Sigmoid colon (tissue), 7 donors: ENCODE results near the gene ADM. TPM values are rescaled to one million over a fixed set of nuclear protein-coding genes. Genes with fewer than 3 reads are reported as not detected.

ENCODE experiments used
- DNase-seq: peaks from one replicate; pipeline ENCODE4 v3.0.0-alpha.2; 2019
- H3K27ac ChIP-seq, 4 donors: fragments of 200-600 bp; sonication (generic); one replicate each; pipeline ENCODE4 v1.5.1; 2016 to 2019; ENCODE audit warnings: mild to moderate bottlenecking in 1 of 4
- H3K27me3 ChIP-seq, 3 donors: fragments of 200-600 bp; sonication (generic); one replicate each; pipeline ENCODE4 v1.5.1; 2019; ENCODE audit warnings: mild to moderate bottlenecking in 1 of 3
- H3K36me3 ChIP-seq, 4 donors: fragments of 200-600 bp; sonication (generic); one replicate each; pipeline ENCODE4 v1.5.1; 2016 to 2019
- H3K4me1 ChIP-seq, 4 donors: fragments of 200-600 bp; sonication (generic); one replicate each; pipeline ENCODE4 v1.5.1; 2017 to 2019
- H3K4me3 ChIP-seq, 4 donors: fragments of 200-600 bp; sonication (generic); one replicate each; pipeline ENCODE4 v1.5.1; 2017 to 2019; ENCODE audit warnings: mild to moderate bottlenecking in 2 of 4, moderate library complexity in 1 of 4
- H3K9me3 ChIP-seq, 4 donors: fragments of 200-600 bp in 3 of 4; sonication (generic) in 3 of 4; one replicate each; pipeline versions ENCODE4 v1.5.1 to v1.6.1; 2013 to 2019
- EP300 ChIP-seq, 4 donors: sonication (generic); formaldehyde crosslinking; IDR thresholded peaks; one replicate each; pipeline ENCODE4 v1.6.1; 2017; ENCODE audit warnings: antibody characterized with exemption in 4 of 4
- POLR2A ChIP-seq, 2 donors: fragments of 450-650 bp; IDR thresholded peaks; one replicate each; pipeline ENCODE4 v1.6.1; 2016; ENCODE audit warnings: antibody characterized with exemption in 2 of 2, mild to moderate bottlenecking in 2 of 2, moderate library complexity in 2 of 2
- POLR2AphosphoS5 ChIP-seq, 4 donors: sonication (generic); formaldehyde crosslinking; IDR thresholded peaks; one replicate each; pipeline ENCODE4 v1.6.1; 2017; ENCODE audit warnings: antibody characterized with exemption in 4 of 4
- WGBS, 2 donors: extraction: QIAGEN DNeasy Blood & Tissue Kit; methylation state at CpG; one replicate each; pipeline ENCODE4 v1.1.7; 2013; 5-methylcytosine and 5-hydroxymethylcytosine counted together
- intact Hi-C: fragments of 100-400 bp; cut with DNase I; formaldehyde crosslinking; loops from one replicate; pipeline ENCODE4 v1.15.1; 2023
- polyA plus RNA-seq, 3 donors: library from polyadenylated mRNA; stranded (reverse); fragments of 200-250 nt; gene quantifications; one replicate each; pipeline ENCODE4 v1.2.3, GENCODE V29; 2013
- total RNA-seq, 4 donors: library from RNA; depleted of rRNA; stranded (reverse); fragments of >200 nt; gene quantifications; one replicate each; pipeline ENCODE4 v1.1.0, GENCODE V29; 2016
- TF ChIP-seq, protein P1 (sequence below), 4 experiments: fragments of 450-650 bp in 3 of 4; fragments of 200-600 bp in 1 of 4; IDR thresholded peaks; one replicate each; pipeline ENCODE4 v1.5.1; 2016 to 2019; ENCODE audit warnings: antibody characterized with exemption in 4 of 4, mild to moderate bottlenecking in 3 of 4, moderate library complexity in 2 of 4
- donor health status: healthy with polysubstance abuse.
- donor health status: Bipolar disorder and iron deficiency.
- donor health status: healthy.

ADM gene
- total and polyA plus RNA-seq, 7 donors = 24.0 to 92.5 (median 61.7) TPM

GRCh38 chr11:10288881-10289764, 15.8 kb upstream of the ADM start:
- TF ChIP-seq EP300 (IDR thresholded peaks at IDR 0.05) (no peak), POLR2A (IDR thresholded peaks at IDR 0.05) (no peak), POLR2AphosphoS5 (IDR thresholded peaks at IDR 0.05) (no peak)
- TF ChIP-seq, protein P1, sequence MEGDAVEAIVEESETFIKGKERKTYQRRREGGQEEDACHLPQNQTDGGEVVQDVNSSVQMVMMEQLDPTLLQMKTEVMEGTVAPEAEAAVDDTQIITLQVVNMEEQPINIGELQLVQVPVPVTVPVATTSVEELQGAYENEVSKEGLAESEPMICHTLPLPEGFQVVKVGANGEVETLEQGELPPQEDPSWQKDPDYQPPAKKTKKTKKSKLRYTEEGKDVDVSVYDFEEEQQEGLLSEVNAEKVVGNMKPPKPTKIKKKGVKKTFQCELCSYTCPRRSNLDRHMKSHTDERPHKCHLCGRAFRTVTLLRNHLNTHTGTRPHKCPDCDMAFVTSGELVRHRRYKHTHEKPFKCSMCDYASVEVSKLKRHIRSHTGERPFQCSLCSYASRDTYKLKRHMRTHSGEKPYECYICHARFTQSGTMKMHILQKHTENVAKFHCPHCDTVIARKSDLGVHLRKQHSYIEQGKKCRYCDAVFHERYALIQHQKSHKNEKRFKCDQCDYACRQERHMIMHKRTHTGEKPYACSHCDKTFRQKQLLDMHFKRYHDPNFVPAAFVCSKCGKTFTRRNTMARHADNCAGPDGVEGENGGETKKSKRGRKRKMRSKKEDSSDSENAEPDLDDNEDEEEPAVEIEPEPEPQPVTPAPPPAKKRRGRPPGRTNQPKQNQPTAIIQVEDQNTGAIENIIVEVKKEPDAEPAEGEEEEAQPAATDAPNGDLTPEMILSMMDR (IDR thresholded peaks at IDR 0.05) = no peak
- H3K9me3 ChIP-seq = no peaks in the 10 kb centered on the region
- WGBS, 2 donors = 81 to 86% methylated on average over 24 of the region's 24 CpGs
- no peak for DNase-seq
- H3K36me3 ChIP-seq = no peaks in the 10 kb centered on the region
- no peak overlapping the region for H3K27ac ChIP-seq
- no peaks in the 10 kb centered on the region for H3K27me3 ChIP-seq
- H3K4me1 ChIP-seq = peaks cover 0 to 58% (median 40%) of the 10 kb centered on the region in 4 donors
- no peak overlapping the region for H3K4me3 ChIP-seq
- intact Hi-C loops = no loop called here

DNA sequence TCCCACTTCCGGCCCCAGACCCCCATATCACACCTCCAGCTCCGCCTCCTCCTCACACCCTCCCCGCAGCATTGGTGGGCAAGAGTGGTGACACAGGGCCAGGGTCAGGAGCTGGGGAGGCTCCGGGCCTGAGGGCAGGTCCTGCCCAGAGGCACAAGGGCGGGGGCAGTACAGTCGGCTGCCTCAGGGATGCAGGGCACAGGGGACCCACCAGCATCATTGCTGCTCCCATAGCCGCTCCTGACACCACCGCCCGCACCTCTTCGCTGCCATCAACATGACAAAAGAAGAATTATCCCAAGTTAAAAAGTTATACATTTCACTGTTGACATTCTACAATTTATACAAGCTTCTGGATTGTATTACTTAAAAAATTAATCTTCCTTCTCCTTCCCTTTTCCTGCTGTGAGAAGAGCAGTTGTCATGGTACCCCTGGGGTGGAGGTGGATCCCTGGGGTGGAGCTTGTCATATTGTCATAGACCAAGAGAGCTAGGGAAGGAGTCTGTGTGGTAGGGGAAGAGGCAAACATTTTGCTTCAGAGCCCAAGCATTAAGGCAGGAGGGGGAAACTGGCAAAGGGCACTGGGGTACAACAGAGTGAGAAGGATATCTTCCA, 15.0 kb upstream of the ADM start:
- 92 to 94% methylated on average over 10 of the region's 10 CpGs for WGBS, 2 donors
- DNase-seq = no peak

GRCh38 chr11:10291801-10292638, 12.9 kb upstream of the ADM start:
- WGBS, 2 donors = 78 to 82% methylated on average over 17 of the region's 17 CpGs
- H3K27ac ChIP-seq = peak overlapping the region in 3 of 4 donors; percentile 98 to 99 (median 99)
- no peaks in the 10 kb centered on the region for H3K9me3 ChIP-seq
- intact Hi-C loops = no loop called here
- H3K4me1 ChIP-seq = peaks cover 0 to 66% (median 43%) of the 10 kb centered on the region in 4 donors
- H3K36me3 ChIP-seq = no peaks in the 10 kb centered on the region
- TF ChIP-seq, protein P1 (IDR thresholded peaks at IDR 0.05) = no peak
- TF ChIP-seq POLR2AphosphoS5 (IDR thresholded peaks at IDR 0.05) = no peak
- TF ChIP-seq POLR2A (IDR thresholded peaks at IDR 0.05) = no peak
- no peak for TF ChIP-seq EP300 (IDR thresholded peaks at IDR 0.05)
- no peak for DNase-seq
- H3K27me3 ChIP-seq = no peaks in the 10 kb centered on the region
- no peak overlapping the region for H3K4me3 ChIP-seq

More for the DNA sequence above, 15.0 kb upstream of the ADM start:
- TF ChIP-seq, protein P1 (IDR thresholded peaks at IDR 0.05) = no peak
- no peak for TF ChIP-seq EP300 (IDR thresholded peaks at IDR 0.05)
- TF ChIP-seq POLR2AphosphoS5 (IDR thresholded peaks at IDR 0.05) = no peak
- TF ChIP-seq POLR2A (IDR thresholded peaks at IDR 0.05) = no peak
- Histone ChIP-seq H3K4me1 (peaks cover 0 to 61% (median 43%) of the 10 kb centered on the region in 4 donors), H3K36me3 (no peaks in the 10 kb centered on the region), H3K27me3 (no peaks in the 10 kb centered on the region), H3K9me3 (no peaks in the 10 kb centered on the region), H3K4me3 (no peak overlapping the region), H3K27ac (no peak overlapping the region)
- intact Hi-C loops = no loop called here

DNA sequence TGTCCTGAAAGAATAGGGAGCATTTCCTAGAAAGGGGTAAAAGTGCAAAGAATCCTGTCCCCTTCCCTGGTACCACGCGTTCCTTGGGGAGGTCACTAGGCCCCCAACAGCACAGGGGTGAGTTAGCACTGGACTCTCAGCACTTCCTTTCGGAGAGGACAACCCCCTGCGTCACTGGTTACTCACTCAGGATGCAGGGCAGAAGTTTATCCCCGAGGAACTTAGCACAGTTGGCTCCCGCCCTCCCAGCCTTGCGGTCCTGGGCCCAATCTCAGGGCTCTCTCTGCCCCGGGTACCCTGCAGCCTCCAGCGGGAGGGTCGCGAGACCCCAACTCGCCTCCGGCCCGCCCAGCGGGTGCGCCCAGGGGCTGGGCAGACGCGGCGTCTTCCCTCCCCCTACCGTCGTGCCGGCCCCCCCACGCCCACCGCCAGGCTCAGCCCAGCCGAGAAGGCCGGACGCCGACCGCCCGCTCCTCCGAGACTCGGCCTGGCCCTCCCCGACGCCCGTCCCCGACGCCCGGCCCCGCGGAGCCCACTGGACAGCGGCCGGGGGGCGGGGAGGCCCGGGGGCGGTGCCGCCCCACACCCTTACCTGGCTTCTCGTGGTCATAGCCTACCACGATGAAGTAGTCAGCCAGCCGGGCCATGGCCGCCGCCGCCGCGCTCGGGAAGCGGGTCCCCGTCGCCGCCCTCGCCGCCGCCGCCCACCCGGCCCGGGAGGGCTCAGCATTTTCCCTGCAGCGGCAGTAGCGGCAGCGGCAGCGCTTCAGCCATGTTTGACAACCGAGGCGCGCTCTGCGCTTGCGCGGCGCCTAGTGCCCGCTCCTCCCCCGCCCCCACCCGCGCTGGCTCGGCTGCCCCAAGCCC, 11.2 kb upstream of the ADM start, which contains the start of gene SBF2:
SBF2 (minus strand) TSS at position 797 of the 867 bp plus-strand sequence; CDS start at position 647, 150 bp downstream.
- TF ChIP-seq, protein P1 (IDR thresholded peaks at IDR 0.05) = no peak
- TF ChIP-seq EP300 (IDR thresholded peaks at IDR 0.05) = peak in 2 of 4 donors; percentile 24 to 47
- peak; percentile 64 to 65 for TF ChIP-seq POLR2A (IDR thresholded peaks at IDR 0.05)
- TF ChIP-seq POLR2AphosphoS5 (IDR thresholded peaks at IDR 0.05) = peak; percentile 74 to 93 (median 88)
- WGBS, 2 donors = 1% methylated on average over 81 of the region's 81 CpGs
- intact Hi-C loops = loop anchor here (1.0 kb wide), 1 partner anchor 9 kb away; no protein-coding TSS in a partner anchor
- Histone ChIP-seq H3K27me3 (no peaks in the 10 kb centered on the region), H3K4me3 (peak within 1 kb of the TSS; percentile 86 to 99 (median 92)), H3K9me3 (no peaks in the 10 kb centered on the region), H3K36me3 (no peaks in the 10 kb centered on the region), H3K4me1 (peaks cover 0 to 55% (median 37%) of the 10 kb centered on the region in 4 donors), H3K27ac (peak within 1 kb of the TSS; percentile 98 to 99 (median 98))
- DNase-seq = peak; percentile 95
